NOMO-1 treated with dmso at 0.1 percent for 144 hours (cell line): ENCODE data around the gene POLD1.

ENCODE experiments used
- DNase-seq: peaks from one replicate; lab custom pipeline; 2025; ENCODE audit not compliant: unreplicated experiment; lab: John Stamatoyannopoulos, UW

The POLD1 gene

DNA sequence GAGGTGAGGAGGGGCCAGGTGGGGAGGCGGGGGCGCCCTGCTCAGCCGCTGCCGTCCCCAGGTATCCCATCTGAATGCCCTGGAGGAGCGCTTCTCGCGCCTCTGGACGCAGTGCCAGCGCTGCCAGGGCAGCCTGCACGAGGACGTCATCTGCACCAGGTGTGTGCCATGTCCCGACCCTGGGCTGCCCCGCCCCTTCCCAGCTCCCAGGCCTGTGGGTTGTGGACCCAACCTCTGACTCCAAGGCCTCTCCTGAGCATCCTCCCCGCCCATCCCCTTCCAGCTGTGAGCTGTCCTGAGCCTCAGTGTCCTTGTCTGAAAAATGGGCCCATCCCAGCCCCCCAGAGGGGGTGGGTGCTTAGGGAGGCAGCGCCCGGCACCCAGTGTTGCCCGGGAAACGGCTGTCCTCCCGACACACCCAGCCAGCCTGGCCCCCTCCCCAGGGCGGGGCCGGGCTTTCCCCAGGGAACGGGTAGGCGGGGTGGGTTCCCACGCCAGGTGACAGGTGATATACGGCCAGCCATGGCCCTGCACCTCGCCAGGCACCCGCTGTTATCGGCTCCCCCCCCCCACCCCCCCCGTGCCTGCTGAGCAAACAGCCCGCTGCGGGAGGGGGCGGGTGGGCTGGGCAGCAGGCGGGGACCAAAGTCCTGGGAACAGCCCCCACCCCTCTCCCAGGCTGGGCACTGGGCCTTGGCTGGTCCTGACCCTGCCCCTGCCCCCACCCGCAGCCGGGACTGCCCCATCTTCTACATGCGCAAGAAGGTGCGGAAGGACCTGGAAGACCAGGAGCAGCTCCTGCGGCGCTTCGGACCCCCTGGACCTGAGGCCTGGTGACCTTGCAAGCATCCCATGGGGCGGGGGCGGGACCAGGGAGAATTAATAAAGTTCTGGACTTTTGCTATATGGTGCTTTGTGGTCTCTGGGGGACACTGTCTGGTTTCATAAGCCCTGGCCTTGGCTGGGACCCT lies 33.2 kb downstream of the POLD1 start:
- DNase-seq = no peak

DNA sequence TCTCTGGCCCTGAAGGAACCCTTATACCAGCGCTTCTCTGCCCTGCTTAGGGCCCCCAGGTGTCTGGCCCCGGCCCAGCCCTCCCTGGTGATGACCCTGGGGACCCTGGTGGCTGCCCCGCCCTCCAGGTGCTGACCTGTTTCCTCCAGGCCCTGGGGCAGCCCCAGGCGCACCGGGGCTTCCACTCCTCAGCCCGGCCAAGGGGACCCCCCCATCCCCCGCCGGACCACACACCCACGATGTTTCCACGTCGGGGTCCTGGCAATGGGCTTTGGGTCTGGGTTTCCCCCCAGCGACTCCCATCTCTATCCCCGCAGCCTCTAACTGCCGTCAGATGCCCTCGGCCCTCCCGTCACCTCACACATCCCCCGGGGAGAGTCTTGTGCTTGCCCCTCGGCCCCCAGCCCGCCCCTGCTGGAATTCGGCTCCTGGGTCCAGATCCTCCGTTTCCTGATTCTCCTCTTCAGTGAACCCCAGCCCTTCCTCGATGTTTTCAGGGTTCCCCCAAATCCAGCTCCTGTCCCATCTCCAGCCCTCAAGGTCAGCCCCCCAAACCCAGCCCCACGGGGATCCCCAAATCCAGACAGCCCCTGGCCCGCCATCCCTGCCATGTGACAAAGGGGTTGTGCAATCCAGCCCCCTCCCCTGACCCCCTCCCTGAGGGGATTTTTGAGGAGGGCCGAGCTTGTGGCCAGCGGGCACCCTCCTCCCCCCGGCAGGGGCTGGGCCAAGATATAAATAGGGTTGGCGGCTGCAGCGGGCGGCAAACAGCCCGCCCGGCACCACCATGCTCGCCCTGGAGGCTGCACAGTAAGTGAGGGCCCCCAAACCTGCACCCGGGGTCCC lies 34.3 kb downstream of the POLD1 start, which contains the start of gene SPIB:
Gene SPIB, plus strand, starts transcription at position 763 of the 846 bp plus-strand sequence. Its CDS starts 25 bp downstream, at position 788.
- DNase-seq = no peak

DNA sequence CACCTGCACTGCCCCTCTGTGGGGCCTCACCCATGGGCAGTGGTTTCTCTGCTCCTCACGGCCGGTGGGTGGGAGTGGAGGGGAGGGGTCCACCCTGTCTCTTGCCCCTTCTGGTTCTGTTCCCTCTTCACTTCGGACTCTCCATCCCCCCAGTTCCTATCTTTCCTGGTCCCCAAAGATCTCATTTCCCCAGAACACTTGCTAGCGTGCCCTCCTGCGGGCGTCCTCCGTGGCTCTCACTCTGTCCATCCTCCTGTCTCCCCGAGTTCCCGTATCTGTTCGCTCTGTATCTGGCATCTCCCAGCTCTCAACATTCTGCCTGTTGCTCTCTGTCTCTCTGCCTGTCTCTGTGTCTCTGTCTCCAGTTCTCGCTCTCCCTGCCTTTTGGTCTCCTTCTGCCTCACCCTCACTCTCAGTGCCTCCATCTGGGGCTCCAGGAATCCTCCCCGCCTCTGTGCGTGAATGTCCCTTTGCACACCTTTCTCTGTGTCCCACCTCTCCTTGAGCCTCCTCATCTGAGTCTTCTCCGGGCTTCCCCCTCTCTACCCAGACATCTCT lies 35.0 kb downstream of the POLD1 start:
- DNase-seq = no peak

DNA sequence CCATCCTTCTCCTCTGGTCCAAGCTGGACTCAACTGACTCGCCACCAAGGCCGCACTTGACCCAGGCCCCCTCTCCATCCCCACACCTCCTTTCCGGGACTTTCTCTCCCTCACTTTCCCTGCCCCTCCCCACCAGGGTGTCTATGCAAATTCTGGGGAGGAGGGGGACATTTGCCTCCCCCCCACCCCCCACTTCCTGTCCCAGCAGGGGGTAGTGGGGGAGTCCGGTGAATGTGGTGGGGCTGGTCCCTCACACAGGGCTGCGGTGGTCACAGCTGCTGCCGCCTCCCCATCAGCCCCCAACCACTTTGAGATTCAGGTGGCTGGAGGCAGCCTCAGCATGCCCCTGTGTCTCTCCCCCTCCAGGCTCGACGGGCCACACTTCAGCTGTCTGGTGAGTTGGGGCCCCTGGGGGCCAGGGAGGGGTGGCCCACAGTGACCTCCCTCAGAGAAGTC lies 35.5 kb downstream of the POLD1 start:
- DNase-seq = no peak

DNA sequence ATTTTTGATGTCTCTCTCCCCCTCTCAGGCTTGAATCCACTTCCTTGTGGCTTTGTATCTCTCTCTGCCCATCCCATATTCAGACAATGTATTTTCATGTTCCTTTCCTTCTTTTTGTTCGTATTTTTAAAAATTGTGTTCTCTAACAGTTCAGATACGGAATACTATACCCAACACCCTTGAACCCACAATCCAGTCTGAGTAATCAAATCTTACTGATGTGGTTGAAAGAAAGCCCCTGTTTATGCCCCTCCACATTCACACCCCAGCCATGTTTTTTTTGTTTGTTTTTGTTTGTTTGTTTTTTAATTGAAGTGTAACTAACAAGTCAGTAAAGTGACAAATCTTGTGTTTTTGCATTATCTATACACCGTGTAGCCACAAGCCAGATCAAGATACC lies 36.0 kb downstream of the POLD1 start:
- no peak for DNase-seq

DNA sequence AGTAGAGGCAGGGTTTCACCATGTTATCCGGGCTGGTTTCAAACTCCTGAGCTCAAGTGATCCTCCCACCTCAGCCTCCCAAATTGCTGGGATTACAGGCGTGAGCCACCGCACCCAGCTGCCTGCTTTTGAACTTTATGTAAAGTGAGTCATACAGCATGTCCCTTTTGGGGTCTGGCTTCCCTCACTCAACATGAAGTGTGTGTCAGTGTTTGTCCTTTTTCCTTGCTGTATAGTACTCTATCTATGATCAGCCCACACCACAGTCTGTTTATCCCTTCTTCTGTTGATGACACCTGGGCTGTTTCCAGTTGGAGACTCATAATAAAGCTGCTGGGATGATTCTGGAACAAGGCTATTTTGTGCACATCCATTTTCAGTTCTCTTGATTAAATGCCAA lies 36.7 kb downstream of the POLD1 start:
- no peak for DNase-seq

DNA sequence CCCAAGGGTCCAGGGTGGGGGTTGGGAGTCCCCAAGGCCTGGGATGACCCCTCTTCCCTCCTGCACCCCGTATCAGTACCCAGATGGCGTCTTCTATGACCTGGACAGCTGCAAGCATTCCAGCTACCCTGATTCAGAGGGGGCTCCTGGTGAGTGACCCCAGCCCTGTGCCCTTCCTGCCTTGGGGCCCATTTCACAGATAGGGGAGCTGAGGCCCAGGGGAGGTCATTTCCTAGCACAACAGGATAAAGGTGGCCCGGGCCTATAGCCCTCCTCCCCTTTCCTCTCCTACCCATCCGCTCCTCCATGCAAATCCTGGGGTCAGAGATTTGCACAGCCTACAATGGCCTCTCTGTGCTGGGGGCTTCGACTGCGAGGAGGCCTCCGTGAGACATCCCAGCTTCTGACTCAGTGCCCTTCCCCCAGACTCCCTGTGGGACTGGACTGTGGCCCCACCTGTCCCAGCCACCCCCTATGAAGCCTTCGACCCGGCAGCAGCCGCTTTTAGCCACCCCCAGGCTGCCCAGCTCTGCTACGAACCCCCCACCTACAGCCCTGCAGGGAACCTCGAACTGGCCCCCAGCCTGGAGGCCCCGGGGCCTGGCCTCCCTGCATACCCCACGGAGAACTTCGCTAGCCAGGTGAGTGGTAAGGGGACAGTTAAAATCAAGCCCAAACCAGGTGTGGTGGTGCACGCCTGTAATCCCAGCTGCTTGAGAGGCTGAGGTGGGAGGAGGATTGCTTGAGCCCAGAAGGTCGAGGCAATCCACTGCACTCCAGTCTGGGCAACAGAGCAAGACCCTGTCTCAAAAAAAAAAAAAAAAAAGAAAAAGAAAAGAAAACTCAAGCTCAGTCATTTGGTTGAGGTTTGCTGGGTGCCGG lies 38.5 kb downstream of the POLD1 start:
- DNase-seq = no peak

DNA sequence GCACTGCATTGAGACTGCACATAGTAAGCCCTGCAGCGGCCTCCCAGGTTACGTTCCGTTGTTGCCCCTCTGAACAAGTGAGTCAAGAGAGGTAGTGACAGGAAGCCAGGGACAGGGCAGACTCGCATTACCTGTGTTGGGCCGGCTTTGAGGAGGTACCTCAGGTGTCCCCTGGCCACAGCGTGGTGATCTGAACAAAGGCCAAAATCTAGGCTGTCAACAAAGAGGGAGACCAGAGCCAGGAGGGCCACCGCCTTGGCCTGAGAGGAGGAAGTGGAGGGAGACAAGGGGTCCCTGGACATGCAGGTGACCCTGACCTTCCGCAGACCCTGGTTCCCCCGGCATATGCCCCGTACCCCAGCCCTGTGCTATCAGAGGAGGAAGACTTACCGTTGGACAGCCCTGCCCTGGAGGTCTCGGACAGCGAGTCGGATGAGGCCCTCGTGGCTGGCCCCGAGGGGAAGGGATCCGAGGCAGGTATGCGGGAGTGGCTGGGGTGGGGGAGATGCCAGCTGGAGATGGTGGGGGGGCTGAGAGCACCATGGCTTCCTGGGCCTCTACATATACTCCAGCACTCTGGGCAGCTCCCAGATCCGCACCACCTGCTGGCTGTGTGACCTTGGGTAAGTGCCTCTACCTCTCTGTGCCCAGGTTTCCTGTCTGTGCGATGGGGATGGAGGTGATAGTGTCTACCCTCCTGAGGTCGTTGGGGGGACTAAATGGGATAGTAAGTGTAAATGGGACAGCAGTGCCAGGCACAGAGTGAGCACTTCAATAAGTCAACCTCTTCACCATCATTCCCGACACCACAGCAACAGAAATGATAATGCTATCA lies 39.3 kb downstream of the POLD1 start:
- no peak for DNase-seq

DNA sequence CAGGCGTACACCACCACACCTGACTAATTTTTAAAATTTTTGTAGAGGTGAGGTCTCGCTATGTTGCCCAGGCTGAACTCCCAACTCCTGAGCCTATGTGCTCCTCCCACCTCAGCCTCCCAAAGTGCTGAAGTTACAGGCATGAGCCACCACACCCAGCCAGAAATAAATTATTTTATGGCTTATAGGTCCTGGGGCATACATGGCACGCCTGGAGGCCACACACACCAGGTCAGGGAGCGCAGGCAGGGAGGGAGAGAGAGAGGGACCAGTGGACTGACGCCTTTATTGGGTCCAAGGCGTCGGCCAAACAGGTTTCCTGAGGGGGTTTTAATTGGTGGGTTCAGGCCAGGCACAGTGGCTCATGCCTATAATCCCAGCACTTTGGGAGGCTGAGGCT lies 41.4 kb downstream of the POLD1 start:
- no peak for DNase-seq

DNA sequence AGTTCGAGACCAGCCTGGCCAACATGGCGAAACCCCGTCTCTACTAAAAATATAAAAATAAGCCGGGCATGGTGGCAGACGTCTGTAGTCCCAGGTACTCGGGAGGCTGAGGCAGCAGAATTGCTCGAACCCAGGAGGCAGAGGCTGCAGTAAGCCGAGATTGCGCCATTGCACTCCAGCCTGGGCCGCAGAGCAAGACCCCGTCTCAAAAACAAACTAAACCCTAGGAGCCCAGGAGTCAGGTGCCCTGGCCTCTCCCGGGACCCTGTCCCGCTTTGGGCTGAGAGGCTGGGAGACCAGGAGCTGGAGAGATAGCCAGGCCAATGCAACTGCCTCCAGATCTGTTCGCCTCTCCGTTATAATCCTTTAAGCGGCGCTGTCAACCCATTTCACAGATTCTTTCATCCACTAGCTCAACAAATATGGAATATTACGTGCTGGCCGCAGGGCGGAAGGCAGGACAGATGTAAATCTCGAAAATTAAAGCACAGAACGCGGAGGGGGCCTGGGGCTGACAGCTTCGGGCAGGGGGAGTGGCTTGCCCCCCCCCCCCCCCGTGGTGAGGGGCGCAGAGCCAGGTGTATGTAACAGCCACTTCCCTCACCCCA lies 43.3 kb downstream of the POLD1 start:
- no peak for DNase-seq

DNA sequence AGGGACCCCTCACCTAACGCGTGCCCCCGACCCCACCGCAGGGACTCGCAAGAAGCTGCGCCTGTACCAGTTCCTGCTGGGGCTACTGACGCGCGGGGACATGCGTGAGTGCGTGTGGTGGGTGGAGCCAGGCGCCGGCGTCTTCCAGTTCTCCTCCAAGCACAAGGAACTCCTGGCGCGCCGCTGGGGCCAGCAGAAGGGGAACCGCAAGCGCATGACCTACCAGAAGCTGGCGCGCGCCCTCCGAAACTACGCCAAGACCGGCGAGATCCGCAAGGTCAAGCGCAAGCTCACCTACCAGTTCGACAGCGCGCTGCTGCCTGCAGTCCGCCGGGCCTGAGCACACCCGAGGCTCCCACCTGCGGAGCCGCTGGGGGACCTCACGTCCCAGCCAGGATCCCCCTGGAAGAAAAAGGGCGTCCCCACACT lies 43.9 kb downstream of the POLD1 start:
- DNase-seq = peak; percentile 95

DNA sequence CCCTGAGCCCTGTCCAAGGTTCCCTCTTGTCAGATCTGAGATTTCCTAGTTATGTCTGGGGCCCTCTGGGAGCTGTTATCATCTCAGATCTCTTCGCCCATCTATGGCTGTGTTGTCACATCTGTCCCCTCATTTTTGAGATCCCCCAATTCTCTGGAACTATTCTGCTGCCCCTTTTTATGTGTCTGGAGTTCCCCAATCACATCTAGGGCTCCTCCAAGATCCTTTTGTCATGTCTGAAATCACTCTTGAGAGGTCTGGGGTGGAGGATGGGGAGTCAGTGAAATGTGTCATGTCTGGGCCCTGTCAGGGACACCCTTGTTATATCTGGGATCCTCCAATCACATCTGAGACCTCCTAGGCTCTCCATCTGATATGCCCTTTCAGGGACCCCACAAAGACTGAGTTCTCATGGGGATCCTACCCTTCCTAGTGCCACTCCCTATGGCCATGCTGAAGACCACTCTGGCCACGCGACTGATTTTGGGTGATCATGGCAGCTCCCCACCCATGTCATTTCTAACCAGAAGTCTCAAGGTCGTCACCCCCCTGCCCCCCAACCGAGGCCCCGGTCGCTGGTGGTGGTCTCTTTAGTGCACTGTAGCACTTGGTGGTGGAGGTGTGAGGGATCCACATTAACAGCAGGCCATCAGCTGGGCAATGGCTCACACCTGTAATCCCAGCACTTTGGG lies 44.8 kb downstream of the POLD1 start:
- DNase-seq = no peak

DNA sequence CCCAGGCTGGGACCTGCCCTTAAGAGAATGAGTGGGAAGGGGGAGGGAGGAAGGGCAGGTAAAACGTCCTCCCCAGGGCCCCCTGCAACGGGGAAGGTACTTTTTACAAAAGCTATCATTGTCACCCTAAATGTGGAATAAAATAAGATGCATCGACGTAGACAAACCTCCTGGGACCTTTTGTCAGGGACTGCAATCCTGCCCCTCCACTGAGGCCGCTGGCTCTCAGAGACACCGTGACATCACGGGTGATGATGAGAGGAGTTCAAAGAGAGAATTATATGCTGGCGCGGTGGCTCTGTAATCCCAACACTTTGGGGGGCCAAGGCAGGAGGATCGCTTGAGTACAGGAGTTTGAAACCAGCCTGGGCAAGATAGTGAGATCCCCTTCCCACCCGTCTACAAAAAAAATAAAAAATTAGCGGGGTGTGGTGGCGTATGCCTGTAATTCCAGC lies 46.8 kb downstream of the POLD1 start:
- no peak for DNase-seq

DNA sequence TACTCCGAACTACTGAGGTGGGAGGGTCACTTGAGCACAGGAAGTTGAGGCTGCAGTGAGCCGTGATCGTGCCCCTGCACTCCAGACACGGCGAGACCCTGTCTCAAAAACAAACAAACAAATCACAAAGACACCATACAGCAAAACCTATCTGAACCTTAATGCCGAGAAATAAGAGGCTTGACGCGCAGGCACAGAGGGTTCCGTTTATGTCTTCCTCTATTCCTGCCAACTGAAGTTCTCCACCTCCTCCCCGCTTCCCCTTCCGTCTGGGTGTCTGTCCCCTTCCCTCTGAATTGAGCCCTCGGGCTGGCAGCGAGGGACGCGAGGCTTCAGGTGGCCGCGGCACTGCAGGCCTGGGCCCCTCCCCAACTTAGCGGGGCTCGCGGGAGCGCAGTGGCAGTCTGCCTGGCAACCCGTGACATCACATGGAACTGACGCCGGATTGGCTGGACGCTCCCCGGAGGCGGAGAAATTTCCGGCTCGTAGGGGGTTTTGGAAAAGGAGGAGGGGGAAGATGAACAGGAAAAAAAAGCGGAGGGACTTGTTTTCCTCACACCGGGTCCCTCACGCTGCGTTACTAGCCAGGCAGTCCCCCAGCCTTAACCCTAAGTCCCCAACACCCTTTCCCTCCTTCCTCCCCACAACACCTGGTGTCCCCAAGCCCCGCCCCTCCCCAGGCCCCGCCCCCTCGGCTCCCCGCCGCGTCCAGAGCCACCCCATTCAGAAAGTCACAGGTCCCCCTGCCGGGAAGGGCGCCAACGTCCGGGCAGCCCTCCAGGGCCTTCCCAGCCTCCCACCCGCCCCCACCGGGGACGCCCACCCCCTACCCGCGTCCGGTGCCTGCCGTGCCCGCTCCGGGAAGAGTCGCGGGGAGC lies 47.4 kb downstream of the POLD1 start:
- peak; percentile 76 for DNase-seq

DNA sequence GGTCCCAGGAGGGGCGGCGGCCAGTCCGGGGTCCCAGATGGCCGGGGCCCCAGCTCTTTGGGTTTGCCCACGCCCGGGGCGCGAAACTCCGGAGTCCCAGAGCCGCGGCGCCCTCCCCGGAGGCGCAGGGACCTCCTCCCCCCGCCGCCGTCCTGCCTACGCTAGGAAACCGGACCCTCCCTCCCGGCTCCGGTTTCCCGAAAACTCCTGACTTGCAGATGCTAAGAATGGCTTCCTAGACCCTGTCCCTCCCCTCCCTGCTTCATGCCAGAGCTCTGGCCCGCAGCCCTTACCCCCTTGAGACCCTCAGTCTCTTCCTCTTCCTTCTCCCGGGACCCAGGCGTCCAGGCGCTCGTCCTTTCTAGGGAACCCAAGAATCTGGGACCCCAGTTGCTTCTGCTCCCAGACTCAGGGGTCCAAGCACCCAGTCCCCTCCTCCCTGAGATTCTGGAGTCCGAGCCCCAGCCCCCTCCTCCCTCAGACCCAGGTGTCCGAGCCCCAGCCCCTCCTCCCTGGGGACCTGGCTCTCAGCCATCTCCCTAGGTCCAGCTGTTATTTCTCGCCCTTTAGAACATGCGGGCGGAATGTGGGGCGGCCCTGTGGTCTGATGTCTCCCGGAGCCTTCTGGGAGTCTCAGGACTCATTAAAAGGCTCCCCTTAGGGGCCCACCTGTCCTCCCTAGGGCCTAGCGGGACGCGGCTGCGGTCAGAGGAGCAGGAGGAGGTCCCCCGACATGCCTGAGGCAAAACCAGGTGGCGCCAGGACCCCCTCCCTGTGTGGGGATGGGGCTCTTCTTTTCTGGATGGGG lies 48.3 kb downstream of the POLD1 start, which contains the start of gene MYBPC2:
Gene MYBPC2, plus strand, starts transcription at position 672 of the 808 bp plus-strand sequence. Its CDS starts 62 bp downstream, at position 734.
- DNase-seq = no peak
